ENCODE data around the gene TSPAN13.

TSPAN13 gene

DNA sequence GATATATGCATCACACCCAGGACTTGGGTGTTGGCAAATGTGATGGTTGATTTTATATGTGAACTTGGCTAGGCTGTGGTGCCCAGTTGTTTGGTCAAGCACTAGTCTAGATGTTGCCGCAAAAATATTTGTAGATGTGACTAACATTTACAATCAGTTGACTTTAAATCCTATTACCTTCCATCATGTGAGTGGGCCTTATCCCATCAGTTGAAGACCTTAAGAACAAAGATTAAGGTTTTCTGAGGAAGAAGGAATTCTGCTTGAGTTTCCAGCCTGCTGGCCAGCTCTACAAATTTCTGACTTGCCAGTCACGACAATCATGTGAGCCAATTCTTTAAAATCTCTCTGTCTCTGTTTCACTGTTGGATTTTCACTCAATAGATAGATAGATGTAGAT lies 20.3 kb downstream of the TSPAN13 start:
- no peak for DNase-seq

DNA sequence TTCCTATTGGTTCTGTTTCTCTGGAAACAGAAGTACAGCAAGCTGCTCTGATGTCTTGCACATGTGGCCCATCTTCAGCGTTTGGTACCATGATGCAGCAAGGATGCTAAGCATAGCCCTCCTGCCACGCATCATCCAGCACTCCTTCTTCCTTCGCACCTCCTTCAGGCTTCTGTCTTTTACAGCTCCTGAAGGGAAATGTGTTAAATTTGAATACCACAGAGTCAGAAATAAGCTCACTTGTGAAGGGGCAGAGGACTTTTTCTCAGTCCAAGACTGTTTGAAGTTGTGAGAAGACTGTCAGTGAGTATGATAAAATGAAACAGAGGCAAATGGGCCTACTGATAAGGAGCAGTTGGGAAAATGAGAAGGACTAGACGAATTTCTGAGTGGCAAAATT lies 20.7 kb downstream of the TSPAN13 start:
- DNase-seq = no peak

- no peak for DNase-seq
These were observed 21.4 kb downstream of the TSPAN13 start for GRCh38 chr7:16774986-16775385.

- DNase-seq = no peak
These were observed 22.5 kb downstream of the TSPAN13 start for GRCh38 chr7:16776053-16776452.

GRCh38 chr7:16778476-16778875 lies 24.9 kb downstream of the TSPAN13 start:
- no peak for DNase-seq

DNA sequence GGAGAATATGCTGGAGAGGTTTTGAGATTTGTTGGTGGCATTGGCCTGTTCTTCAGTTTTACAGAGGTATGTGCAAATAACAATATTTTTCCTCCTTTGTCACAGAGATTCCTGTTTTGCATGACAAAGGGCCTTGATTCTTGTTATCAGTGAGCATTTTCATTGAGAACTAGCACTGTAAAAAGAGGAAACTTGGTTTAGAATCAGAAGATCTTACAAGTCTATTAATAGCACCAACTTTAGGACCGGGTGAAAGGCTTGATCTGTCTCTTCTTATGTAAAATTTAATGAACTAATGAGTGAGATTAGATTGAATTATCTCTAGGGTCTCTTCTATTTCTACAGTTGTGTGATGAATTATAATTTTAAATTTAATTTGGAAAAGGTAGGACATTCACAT lies 25.5 kb downstream of the TSPAN13 start:
- no peak for DNase-seq

GRCh38 chr7:16780596-16780995 lies 27.0 kb downstream of the TSPAN13 start:
- no peak for DNase-seq

DNA sequence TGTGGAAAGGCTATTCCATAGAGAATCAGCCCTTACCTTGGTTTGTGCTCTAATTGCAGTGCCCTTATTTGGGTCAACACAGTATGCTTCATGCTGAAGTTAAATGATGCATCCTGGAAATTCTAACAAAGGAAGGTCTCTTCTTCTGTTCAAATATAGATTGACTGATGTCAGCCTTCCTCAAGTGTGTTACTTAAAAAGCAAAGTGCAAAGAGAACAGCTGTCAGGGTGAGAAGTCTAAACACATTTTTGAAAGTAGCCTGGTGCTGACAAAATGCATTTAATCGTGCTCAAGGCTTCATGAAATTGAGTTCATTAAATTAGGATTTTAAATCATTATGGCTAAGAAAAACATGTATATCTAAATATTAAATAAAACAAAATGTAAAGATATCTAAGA lies 31.8 kb downstream of the TSPAN13 start:
- no peak for DNase-seq

DNA sequence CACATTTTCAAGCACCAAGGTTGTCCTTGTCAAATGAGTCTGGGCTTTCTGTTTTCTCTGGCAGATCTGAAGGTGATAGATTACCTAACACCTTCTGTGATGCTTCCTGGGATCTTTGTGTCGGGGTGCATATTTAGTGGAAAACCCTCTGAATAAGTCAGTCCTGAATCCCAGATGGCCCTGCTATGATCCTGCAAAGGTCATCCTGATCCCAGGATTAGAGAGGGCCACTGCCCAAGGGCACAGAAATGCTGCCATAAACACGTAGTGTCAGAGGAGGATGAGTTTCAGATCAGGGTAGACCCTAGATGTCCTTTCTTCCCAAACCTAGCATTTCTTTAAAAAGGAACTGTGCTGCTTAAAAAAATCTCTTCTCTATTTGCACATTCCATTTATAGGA lies 32.3 kb downstream of the TSPAN13 start:
- DNase-seq = no peak

- no peak for DNase-seq
These were observed 32.7 kb downstream of the TSPAN13 start for GRCh38 chr7:16786257-16786656.

- no peak for DNase-seq
These were observed 33.6 kb downstream of the TSPAN13 start for GRCh38 chr7:16787127-16787526.

- DNase-seq = no peak
These were observed 37.5 kb downstream of the TSPAN13 start for GRCh38 chr7:16791071-16791470.

DNA sequence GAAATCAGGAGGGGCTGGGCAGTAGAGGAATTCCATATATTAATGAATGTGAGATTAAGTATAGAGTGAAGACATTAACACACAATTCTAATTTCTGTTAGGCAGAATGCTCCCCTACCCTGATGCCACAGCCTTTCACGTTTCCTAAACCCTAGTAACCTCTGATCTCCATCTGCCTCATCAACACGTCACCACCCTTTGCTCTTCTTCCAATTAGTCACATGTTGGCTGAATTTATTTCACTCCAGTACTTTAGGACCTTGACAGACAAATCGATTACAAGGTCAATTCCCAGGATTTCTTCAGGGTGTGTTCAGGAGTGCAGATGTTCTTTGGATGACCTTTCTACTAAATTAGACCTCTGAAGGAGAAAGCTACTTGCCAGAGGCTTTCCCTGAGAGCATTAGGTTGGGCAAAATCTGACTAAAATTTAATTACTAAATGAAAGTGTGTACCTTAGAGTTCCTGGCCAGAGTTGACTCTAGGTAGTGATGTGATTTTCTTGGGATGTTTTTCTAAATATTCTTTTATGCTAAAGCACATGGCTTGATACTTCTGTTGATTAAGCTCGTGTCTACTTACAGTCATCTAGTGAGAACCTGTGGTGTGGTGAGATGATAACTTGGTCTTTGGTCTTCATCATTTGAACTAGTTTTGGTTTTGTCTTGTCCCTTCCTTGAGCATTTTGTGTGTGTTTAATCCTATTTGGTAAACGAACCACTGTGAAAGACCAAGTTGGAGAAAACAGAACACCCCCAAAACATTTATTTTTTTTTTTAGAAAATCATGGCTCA lies 38.5 kb downstream of the TSPAN13 start:
- DNase-seq = no peak

GRCh38 chr7:16794986-16795385 lies 41.4 kb downstream of the TSPAN13 start:
- no peak for DNase-seq

DNA sequence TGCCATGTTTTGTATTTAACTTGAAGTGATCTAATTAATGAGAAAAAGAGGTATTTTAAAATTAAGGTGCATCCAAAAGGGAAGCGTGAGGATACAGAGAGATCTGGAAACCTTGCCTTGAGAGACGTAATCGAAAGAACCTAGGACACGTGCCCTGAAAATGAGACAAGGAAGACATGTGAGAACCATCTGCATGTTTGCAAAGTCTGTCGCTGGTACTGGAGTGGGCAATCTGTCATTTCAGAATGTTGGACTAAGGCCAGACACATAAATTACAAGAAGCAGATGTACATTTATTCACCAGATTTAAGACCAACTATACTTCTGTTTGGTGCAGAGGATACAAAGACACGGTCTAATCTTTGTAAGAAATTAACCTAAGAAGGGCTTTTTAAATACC lies 42.1 kb downstream of the TSPAN13 start:
- DNase-seq = no peak

GRCh38 chr7:16801111-16801542 lies 47.6 kb downstream of the TSPAN13 start:
- DNase-seq = no peak

GRCh38 chr7:16801579-16801978 lies 48.0 kb downstream of the TSPAN13 start:
- DNase-seq = no peak

GRCh38 chr7:16803125-16803524 lies 49.6 kb downstream of the TSPAN13 start:
- no peak for DNase-seq

- DNase-seq = no peak
These were observed 50.5 kb downstream of the TSPAN13 start for GRCh38 chr7:16803881-16804673.

DNA sequence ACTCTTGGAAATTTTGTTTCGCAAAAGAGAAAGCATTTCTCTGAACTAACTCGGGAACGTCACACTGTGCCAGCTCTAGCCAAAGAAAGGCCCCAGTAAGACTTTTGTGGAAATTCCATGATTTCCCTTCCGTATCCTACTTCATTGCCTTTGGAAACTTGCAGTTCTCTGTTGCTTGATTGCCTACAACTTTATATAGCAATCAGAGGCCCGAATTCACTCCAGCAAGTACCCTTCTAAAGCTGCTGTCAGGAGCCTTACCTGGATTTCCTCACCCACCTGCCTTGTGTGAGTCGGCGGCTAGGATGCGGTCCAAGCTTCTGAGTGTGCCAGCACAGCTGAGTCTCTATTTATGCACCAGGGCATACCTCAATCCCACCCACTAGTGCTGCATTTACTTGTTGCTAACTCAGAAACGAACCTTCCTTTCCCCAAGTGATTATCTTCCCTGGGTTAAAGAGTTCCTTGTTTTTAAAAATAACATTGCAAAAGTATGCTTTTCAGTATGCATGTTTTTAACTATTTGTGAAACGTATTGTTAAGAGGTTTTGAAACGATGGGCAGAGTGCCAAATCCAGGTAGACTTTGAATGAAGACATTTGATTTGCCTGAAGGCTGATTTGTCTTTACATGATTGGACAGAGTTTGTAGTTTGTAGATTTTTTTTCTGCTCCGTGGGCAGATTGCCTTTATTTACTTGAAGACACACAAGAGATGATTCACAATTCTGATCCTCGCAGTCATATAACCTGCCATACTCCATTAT lies 51.3 kb downstream of the TSPAN13 start, which contains the start of gene AGR2:
AGR2 (minus strand) TSS at position 326 of the 766 bp plus-strand sequence. CDS start 3,203 bp downstream, outside the sequence.
- no peak for DNase-seq

DNA sequence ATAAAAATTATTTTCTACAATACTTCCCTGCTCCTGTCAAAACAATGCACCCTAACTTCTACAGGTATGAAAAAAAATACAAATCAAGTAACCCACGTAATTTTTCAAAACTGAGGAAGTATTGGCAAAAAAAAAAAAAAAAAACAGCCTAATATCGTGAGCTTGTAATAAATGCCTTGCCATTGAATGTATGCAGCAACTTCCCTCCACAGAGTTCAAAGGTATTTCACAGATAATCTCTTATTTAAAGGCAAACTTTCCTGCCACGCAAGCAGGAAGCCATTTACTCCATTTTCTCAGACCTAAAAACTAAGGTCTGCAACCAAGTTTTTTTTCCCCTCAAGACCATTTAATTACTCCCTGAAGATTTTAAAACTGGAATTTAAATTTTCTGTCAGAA lies 51.9 kb downstream of the TSPAN13 start:
- DNase-seq = no peak

- no peak for DNase-seq
These were observed 56.6 kb downstream of the TSPAN13 start for GRCh38 chr7:16810112-16810511.

GRCh38 chr7:16810573-16810972 lies 57.0 kb downstream of the TSPAN13 start:
- no peak for DNase-seq
